Measurements from ENCODE around the gene PPT2. TPM values are rescaled to one million over a fixed set of nuclear protein-coding genes. Genes with fewer than 3 reads are reported as not detected.

PPT2 gene
- total and polyA plus RNA-seq, 2 of the 8 experiments (the other 6 are each of a cell fraction or from before 2014, with no cell fraction given) = 24.1 to 39.5 TPM

- Histone ChIP-seq H3K14ac (ENCODE audit: insufficient read length) (no peak overlapping the region), H3K4ac (replicated peaks; ENCODE audit: insufficient read length, low read depth, low read length) (no peak overlapping the region), H2BK12ac (ENCODE audit: low read depth, low read length) (0 out of 2 replicates have a peak overlapping the region, but pooled peaks have one; percentile 39), H3K27ac (ENCODE audit: low read depth, low read length) (no peak overlapping the region), H3K56ac (replicated peaks; ENCODE audit: insufficient read length, low read depth, low read length) (no peak overlapping the region), H2AK5ac (ENCODE audit: low read depth, low read length) (no peak overlapping the region), H2BK15ac (ENCODE audit: low read length) (no peak overlapping the region), H3K79me2 (ENCODE audit: control insufficient read depth in 1 of 2, insufficient read depth in 2 of 2, low read length in 2 of 2) (peaks cover 0 to 9% of the 10 kb centered on the region in 2 experiments; a peak in 1 of 4 replicates), H3K9ac (replicated peaks in 1 of 4; ENCODE audit: extremely low read depth in 1 of 4, low read depth in 3 of 4, low read length in 3 of 4) (no peak overlapping the region), H3K27me3 (replicated peaks in 1 of 4; ENCODE audit: control insufficient read depth in 3 of 4, extremely low read depth in 1 of 4, insufficient read depth in 3 of 4, low read length in 3 of 4) (no peaks in the 10 kb centered on the region), H2BK20ac (ENCODE audit: low read length) (no peak overlapping the region), H3K23ac (ENCODE audit: insufficient read length) (no peak overlapping the region), H3K36me3 (ENCODE audit: control insufficient read depth in 2 of 4, insufficient read depth in 4 of 4, low read length in 3 of 4) (no peaks in the 10 kb centered on the region), H3K4me2 (ENCODE audit: insufficient read depth in 1 of 2, low read depth in 2 of 2, low read length in 2 of 2) (no peak overlapping the region), H4K5ac (ENCODE audit: insufficient read length, low read depth, low read length) (no peak overlapping the region), H4K91ac (replicated peaks; ENCODE audit: insufficient read length, low read length) (no peak overlapping the region), H3K4me3 (ENCODE audit: extremely low read depth in 1 of 4, insufficient read depth in 2 of 4, low read depth in 3 of 4, low read length in 4 of 4) (no peak overlapping the region), H3K9me3 (ENCODE audit: insufficient read depth in 2 of 2, low read depth in 1 of 2, low read length in 1 of 2) (no peaks in the 10 kb centered on the region), H2AFZ (ENCODE audit: low read length) (no peak overlapping the region), H3K23me2 (ENCODE audit: low read depth, low read length) (peaks cover 5% of the 10 kb centered on the region), H2BK120ac (replicated peaks; ENCODE audit: low read depth, low read length) (no peak overlapping the region), H3K4me1 (replicated peaks in 1 of 4; ENCODE audit: control insufficient read depth in 3 of 4, insufficient read depth in 4 of 4, low read length in 3 of 4) (peaks cover 0 to 15% (median 7%) of the 10 kb centered on the region in 4 experiments; a peak in 5 of 7 replicates), H4K20me1 (replicated peaks in 1 of 2; ENCODE audit: control insufficient read depth in 1 of 2, insufficient read depth in 2 of 2, low read length in 2 of 2) (no peaks in the 10 kb centered on the region), H4K8ac (ENCODE audit: extremely low read depth, insufficient read depth, low read length) (no peak overlapping the region), H3K79me1 (ENCODE audit: low read depth, low read length) (0 out of 2 replicates have a peak, but pooled peaks cover 2% of the 10 kb centered on the region), H2BK5ac (ENCODE audit: low read depth, low read length) (no peak overlapping the region), H3K18ac (ENCODE audit: extremely low read depth, low read length) (no peak overlapping the region)
- FAIRE-seq = no peak
- POLR2A ChIA-PET (ENCODE audit: partially characterized antibody) = interaction anchor here (1.0 to 6.5 kb wide), 3 partner anchors 10 to 19 kb away, joined by 4 to 70 read pairs (median 5); partner anchors contain the start of gene PRRT1
- CTCF ChIA-PET (ENCODE audit: partially characterized antibody) = interaction anchor here (2.1 to 5.6 kb wide), 2 partner anchors 14 to 17 kb away, joined by 8 to 76 read pairs; no protein-coding TSS in a partner anchor
- DNase-seq (ENCODE audit: low read depth in 1 of 2, low spot score in 2 of 2) = no peak
- TF ChIP-seq CHD2 (IDR thresholded peaks at IDR 0.05; ENCODE audit: low read length) (no peak), KDM5A (IDR thresholded peaks at IDR 0.05; ENCODE audit: low read length) (no peak), YY1 (IDR thresholded peaks at IDR 0.05; ENCODE audit: low read depth, low read length) (no peak), BACH1 (IDR thresholded peaks at IDR 0.05; ENCODE audit: low read length) (no peak), SIX5 (IDR thresholded peaks at IDR 0.05; ENCODE audit: low read depth, low read length) (no peak), SP4 (IDR thresholded peaks at IDR 0.05; ENCODE audit: low read length) (no peak), TEAD4 (IDR thresholded peaks at IDR 0.05; ENCODE audit: low read depth, low read length) (no peak), BRCA1 (IDR thresholded peaks at IDR 0.05; ENCODE audit: low read depth, low read length) (no peak), TAF1 (IDR thresholded peaks at IDR 0.05; ENCODE audit: low read depth, low read length) (no peak), CBX5 (IDR thresholded peaks at IDR 0.05; ENCODE audit: low read depth, low read length) (no peak), NRF1 (IDR thresholded peaks at IDR 0.05; ENCODE audit: low read depth, low read length) (no peak), GABPA (IDR thresholded peaks at IDR 0.05; ENCODE audit: borderline replicate concordance, insufficient read depth, low read length) (no peak), RBBP5 (IDR thresholded peaks at IDR 0.05; ENCODE audit: borderline replicate concordance, low read depth, low read length) (no peak), SUZ12 (IDR thresholded peaks at IDR 0.05; ENCODE audit: low read length) (no peak)
- TF ChIP-seq, protein P1, sequence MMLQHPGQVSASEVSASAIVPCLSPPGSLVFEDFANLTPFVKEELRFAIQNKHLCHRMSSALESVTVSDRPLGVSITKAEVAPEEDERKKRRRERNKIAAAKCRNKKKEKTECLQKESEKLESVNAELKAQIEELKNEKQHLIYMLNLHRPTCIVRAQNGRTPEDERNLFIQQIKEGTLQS (IDR thresholded peaks at IDR 0.05; ENCODE audit: insufficient read depth, low read depth, low read length) = no peak
These were observed 21.8 kb upstream of the PPT2 start for GRCh38 chr6:32132110-32132509.

All from H1 (cell line).